Left colon (tissue), 2 donors: ENCODE data around the gene NACC2. TPM values are rescaled to one million over a fixed set of nuclear protein-coding genes. Genes with fewer than 3 reads are reported as not detected.
A peak's percentile ranks its signal among the peaks of the same experiment; 100 is the strongest.

Source experiments
- ATAC-seq: fragments of 200-7000 bp; cut with Tn5 transposase; one replicate; pipeline ENCODE4 v1.9.1; 2020; ENCODE audit warnings: mild to moderate bottlenecking, moderate library complexity
- DNase-seq, 2 donors: peaks; one replicate each; pipeline ENCODE4 v3.0.0-alpha.2; 2020
- intact Hi-C, 2 donors: fragments of 100-400 bp; cut with DNase I in 1 of 2; cut with micrococcal nuclease in 1 of 2; formaldehyde crosslinking; loops; one replicate each; pipeline versions ENCODE4 v1.11.2 to v1.14.0; 2022; cut with DNase I, micrococcal nuclease
- long read RNA-seq: library from polyadenylated mRNA; unstranded; transcript quantifications from one replicate; pipeline ENCODE4 v2.0.0, GENCODE V29; 2021
- total RNA-seq, 2 donors: library from RNA; stranded (reverse); fragmentation: NEBNext Ultra II Directional; extraction: Animal tissue kit (Norgen Biotek cat#: 25700); gene quantifications; one replicate each; pipeline ENCODE4 v1.2.1, GENCODE V29; 2021
- donor health status: DM: no; HTN: no; CAD: no.
- donor health status: DM: yes; HTN: yes; CAD: no.

The NACC2 gene
- total RNA-seq = 10 to 100 TPM; 16.0 to 25.2 TPM
- long read RNA-seq, full-length matches to known transcripts = 1 of 25 reads
- long read RNA-seq, partial matches to known transcripts = 0 of 25 reads
- long read RNA-seq, other reads (novel, unspliced or antisense) = 24 of 25 reads

DNA sequence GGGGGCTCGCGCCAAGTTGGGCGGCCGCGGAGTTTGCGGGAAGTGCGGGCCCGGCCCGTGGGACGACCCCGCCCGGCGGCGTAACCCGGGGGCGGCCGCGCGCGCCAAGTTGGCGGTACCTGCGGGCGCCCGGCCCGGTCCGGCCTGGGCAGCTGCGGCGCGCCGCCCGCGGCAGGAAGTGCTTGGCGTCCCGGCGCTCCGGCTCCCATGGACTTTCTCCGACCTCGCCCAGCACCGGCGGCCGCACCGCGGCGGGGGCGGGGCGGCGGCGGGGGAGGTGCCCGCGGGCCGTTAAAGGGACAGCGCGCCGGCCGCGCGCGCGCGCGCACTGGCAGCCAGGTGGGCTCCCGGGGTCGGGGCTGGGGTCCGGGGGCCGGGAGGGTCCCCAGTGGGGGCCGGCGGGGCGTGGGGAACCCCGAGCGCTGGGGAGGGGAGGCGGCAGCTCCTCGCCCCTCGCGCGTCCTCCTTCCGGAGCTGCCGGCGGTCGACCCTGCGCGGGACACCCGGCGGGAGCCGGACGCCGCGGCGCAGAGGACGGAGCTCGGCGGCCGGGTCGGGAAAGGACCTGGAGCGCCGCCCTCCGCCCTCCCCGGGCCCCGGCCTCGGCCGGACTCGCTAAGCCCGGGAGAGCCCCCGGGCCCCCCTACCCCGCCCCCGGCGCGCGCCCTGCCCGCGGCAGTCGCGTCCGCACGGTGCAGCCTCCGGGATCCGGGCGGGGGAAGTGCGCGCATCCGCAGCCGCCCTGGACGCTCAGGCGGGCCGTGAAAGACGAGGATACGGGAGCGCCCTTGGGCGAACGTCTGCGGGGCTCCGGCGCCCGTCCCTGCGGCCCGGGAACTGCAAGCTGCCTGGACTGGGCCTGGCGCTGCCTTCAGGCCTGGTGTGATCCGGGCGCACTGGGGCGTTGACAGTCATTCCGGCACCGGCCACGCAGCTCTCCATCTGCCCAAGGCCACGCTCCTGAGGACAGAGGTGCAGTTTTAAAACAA is at the start of gene NACC2:
NACC2 (minus strand) TSS at position 220 of the 989 bp plus-strand sequence. CDS start 44,768 bp downstream, outside the sequence.
- intact Hi-C loops = no loop called here
- ATAC-seq = peak; percentile 73
- DNase-seq = peak; percentile 69 to 84

DNA sequence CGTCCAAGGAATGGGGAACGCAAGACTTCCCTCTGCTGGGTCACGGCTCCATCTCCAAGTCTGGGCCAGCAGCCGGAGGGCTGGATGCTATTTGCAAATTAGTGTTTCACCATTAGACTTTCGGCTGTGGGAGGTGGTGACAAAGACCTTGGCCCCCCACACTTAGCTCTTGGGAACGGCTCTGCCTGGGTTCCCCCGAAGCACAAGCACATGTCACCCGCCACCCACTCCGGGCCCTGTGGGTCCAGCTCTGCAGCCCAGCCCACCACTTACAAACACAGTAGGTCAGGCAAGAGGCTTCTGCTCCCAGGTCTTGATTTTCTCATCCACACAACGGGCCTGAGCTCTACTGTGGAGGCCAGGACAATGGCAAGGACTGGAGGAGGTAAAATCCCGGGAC is 49.4 kb upstream of the NACC2 start:
- intact Hi-C loops = no loop called here
- DNase-seq = no peak
- no peak for ATAC-seq

DNA sequence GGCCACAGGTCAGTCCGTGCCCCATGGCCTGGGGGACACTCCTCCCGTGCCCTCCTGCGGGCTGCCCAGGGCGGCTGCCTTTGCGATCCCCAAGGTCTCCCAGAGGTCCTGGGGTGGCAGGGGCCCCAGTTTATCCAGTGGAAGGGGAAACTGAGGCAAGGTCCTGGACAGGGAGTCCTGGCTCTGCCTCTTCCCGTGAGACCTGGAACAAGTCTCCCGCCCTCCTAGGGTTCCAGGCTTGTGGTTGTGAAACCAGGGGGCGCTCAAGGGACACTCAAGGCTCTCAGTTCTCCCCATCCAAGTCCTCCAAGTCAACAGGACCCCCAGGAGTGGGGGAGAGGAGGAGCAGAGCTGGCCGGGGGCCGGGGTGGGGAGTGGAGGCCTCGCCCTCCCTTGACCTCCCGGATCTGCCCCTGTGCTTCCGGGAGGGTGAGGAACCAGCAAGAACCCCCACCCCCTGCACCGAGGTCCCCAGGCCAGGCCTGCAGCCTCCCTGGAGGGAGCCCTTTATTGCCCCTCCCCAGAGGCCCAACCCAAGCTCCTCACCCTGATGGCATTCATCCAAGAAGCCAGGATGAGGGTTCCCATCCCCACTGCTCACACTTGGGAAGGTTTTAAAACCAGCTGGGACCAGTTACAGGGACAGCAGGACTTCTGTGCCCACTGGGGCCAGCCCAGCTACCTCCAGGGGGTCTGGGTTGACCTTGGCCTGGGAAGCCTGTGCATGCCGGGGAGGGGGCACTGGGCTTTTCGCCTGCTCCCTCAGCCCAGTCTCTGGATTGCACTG is 48.3 kb upstream of the NACC2 start:
- ATAC-seq (peak; percentile 30), DNase-seq (peak in 1 of 2 donors; percentile 33)
- intact Hi-C loops = no loop called here

- ATAC-seq (no peak), DNase-seq (no peak)
- intact Hi-C loops = no loop called here
Measured at GRCh38 chr9:136142859-136143214, 47.7 kb upstream of the NACC2 start.

GRCh38 chr9:136142414-136142796 is 47.3 kb upstream of the NACC2 start:
- ATAC-seq (no peak), DNase-seq (no peak)
- intact Hi-C loops = no loop called here

DNA sequence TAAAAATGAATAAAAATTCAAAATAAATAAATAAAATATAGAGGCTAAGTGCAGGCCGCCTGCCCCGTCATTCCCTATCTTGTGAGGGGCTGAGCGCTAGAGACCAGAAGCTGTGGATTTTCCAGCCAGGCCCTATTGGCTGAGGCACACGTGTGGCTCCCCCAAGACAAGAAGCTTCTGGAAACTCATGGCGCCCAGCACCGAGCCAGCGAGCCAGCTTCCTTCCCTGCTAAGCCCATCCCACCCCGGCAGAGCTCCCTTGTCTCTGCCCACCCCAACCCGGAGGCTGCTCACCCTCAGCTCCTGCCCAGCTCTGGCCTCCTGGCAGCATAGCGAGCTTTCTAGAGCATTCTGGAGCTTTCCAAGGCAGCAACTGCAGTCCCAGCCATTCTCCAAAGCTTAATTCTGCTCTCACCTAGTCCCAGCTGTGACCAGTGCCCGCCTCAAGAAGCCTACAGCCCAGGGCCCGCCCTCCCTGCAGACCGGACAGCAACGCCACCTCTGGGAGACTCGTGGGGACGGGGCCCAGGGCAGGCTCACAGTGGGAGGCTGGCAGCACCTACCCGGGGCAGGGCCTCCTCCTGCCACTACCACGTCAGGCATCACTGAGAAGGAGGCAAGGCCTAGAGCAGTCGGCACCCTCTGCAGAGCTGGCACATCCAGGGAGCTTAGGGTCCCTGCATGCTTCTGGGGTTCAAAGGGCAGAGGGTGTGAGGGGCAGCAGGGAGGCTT is 46.8 kb upstream of the NACC2 start:
- no peak for DNase-seq
- ATAC-seq = no peak
- intact Hi-C loops = no loop called here

GRCh38 chr9:136140966-136141365 is 45.9 kb upstream of the NACC2 start:
- no peak for DNase-seq
- intact Hi-C loops = no loop called here

GRCh38 chr9:136140046-136140445 is 45.0 kb upstream of the NACC2 start:
- ATAC-seq (no peak), DNase-seq (no peak)
- intact Hi-C loops = no loop called here

More at GRCh38 chr9:136140966-136141365, 45.9 kb upstream of the NACC2 start:
- no peak for ATAC-seq

GRCh38 chr9:136138566-136138965 is 43.5 kb upstream of the NACC2 start:
- intact Hi-C loops = no loop called here
- DNase-seq (peak in 1 of 2 donors; percentile 55), ATAC-seq (no peak)

DNA sequence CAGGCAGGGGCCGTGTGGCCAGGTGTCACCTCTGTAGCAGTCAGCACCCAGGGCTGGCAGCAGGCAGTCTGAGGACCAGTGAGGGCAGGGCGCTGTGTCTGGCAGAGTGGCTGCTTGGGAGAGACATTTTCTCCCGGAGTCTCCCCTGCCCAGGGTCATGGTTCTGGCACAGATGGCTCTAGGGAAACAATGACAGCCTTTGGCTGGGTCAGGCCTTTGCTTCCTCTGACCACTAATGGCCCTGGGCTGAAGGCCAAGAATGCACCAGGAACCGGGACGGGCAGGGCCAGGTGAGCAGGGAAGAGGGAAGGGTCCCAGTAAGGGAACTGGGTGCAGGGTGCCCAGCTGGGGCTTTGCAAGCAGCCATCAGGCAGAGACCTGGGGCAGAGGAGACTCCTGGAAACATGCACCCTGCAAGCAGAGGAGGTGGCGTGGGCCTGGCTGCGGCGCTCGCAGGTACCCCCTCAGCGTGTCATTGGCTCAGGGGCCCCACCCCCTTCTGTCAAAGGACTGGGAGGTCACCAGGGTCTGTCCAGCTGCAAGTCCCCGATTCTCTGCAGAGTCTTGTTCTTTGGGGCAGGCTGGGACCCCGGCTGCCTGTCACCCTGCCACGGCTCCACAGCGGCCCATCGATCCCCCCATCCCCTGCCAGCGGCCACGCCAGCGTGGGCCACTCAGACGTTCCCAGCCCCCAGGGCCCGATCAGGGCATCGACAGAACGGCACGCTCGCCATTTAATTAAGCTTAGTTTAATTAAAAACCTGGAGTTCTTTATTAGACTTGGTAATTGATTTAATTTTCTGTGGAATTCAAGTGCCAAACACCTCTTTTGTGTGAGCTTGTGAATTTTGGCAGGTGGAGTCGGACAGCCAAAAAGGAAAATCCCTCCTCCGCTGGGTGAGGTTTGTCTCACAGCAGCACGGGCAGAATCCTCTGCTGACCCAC is 42.5 kb upstream of the NACC2 start:
- intact Hi-C loops = no loop called here
- peak; percentile 16 for ATAC-seq
- DNase-seq = no peak

DNA sequence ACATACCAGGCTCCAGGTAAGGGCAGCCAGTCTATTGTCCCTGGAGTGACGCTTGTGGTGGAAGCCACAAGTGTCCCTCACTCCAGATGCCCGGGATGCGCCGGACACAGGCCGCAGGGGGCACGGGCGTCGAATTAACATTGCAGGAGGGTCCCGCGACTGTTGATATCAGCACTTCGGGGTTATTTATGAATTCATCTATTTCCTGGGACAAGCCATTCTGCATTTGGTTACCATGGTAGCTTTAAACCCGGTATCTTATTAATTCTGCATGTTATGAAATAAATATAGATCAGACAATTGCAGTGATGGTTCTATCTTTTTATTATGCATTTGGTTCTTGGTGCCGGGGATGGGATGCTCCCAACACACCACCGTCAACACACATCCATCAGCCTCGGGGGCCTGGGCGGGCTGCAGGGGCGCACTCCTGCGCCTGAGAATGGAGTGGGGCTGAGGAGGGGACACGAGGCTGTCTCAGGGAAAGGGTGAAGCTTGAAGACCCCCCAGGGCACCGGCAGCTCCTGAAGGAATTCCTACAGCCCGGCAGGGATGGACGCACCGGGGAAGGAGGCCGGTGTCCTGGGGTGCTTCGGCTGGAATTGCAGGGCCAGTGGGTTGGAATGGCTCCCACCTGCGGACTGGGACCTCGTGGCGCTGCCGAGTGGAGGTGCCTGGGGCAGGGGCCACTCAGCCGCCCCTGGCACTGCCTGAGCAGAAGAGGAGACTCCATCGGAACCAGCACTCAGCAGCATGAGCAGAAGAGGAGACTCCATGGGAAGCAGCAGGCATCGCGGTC is 41.2 kb upstream of the NACC2 start:
- ATAC-seq = no peak
- DNase-seq = no peak
- intact Hi-C loops = no loop called here

GRCh38 chr9:136135326-136136126 is 40.4 kb upstream of the NACC2 start:
- intact Hi-C loops = no loop called here
- DNase-seq (no peak), ATAC-seq (no peak)

DNA sequence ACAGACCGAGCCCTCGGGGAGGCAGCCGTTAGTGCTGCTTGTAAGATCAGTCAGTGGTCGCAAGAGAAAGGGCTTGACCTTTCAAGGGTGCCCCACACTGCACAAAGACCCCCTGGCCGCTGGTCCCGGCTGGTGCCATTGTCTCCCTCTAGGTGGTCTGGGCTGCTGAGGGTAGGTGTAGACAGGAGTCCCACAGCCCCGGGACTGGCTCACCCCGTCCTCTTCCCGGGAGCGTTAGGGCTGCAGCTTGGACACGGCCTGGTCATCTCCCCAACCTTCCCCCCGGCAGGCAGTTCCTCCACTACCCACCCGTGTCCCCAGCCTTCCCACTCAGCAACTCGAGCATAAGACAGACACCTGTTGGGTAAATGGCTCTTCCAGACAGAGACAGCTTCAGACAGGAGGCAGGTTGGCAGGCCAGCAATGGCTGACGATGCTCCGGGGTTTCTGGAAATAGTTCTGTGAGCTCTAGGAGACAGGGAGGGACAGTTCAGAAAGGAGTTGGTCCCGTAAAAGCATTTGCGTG is 38.9 kb upstream of the NACC2 start:
- ATAC-seq (no peak), DNase-seq (no peak)
- intact Hi-C loops = no loop called here

- peak; percentile 38 for ATAC-seq
- intact Hi-C loops = no loop called here
- no peak for DNase-seq
Measured at GRCh38 chr9:136133191-136133958, 38.3 kb upstream of the NACC2 start.

- DNase-seq = no peak
- no peak for ATAC-seq
- intact Hi-C loops = no loop called here
Measured at GRCh38 chr9:136132512-136133050, 37.5 kb upstream of the NACC2 start.
